GM21717 (cell line): ENCODE data around the gene GNGT1.
A peak's percentile ranks its signal among the peaks of the same experiment; 100 is the strongest.

ENCODE experiments used
- ATAC-seq: cut with Tn5 transposase; IDR thresholded peaks from one replicate; pipeline ENCODE4 v1.9.1; 2021; ENCODE audit warnings: mild to moderate bottlenecking, moderate library complexity; ENCODE audit not compliant: unreplicated experiment

Gene GNGT1

GRCh38 chr7:93938293-93938692 lies 31.9 kb downstream of the GNGT1 start:
- no peak for ATAC-seq

DNA sequence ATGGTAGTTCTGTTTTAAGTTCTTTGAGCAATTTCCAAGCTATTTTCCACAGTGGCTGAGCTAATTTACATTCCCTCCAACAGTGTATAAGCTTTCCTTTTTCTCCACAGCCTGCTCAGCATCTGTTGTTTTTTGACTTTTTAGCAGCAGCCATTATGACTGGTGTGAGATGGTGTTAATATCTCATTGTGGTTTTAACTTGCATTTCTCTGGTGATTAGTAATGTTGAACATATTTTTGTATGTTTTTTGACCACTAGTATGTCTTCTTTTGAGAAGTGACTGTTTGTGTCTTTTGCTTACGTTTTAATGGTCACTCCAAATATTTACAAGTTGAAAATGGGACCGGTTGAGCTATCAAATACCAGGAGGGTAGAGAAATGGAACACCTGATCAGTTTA lies 35.6 kb downstream of the GNGT1 start:
- no peak for ATAC-seq

GRCh38 chr7:93943816-93944540 lies 37.6 kb downstream of the GNGT1 start:
- peak; percentile 77 for ATAC-seq

DNA sequence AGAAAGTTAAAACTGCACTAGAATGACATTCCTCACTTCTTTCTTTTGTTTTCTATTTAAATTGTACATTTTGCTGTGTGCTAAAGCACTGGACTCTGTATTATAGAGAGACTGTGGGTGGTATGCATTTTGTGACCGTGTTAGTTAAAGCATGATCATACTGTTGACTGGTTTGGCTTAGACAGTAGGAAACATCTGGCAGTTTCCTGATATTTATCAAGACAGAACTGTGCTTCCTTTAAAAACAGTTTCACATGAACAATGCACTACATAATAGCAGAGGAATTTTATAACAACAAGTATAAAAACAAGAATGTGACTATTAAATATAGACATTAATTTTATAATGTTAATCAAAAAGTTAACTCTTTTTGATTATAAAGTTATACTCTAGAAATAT lies 38.3 kb downstream of the GNGT1 start:
- ATAC-seq: no peak

- no peak for ATAC-seq
Observed at GRCh38 chr7:93945083-93945482, 38.7 kb downstream of the GNGT1 start.

DNA sequence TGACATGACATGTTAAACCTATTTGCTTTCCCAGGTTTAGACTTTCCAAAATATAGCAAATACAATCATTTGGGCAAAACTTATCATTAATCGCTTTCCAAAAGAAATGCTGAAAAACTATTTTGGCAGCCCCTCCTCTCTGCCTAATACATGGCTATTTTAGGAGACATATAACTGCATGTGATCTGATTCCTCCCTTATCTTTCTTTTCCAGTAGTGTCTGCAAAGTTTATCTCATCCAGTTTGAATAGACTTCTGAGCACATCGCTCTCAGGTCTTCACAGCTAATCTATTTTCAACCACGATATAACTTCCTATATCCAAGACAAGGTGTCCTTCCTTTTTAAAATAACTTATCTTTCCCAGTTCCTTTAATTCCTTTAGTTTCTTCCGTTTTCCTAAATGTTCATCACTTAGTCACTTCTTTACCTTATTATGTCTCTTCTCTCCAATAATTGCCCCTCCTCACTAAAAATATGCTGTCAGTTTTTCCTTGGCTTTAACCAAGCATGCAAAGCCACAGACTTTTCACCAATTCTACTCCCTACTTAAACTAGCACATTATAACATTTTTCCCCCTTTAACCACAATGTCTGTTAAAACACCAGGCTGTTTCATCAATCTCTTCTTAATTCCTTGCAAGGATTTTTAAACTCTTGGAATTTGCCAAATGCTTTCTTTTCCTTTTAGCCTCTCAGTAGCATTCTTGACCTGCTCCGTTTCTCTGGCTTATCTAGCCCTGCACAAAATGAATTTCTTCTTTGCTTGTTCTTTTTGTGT lies 39.6 kb downstream of the GNGT1 start:
- ATAC-seq: no peak

- ATAC-seq: no peak
Observed at GRCh38 chr7:93948106-93948505, 41.7 kb downstream of the GNGT1 start.

DNA sequence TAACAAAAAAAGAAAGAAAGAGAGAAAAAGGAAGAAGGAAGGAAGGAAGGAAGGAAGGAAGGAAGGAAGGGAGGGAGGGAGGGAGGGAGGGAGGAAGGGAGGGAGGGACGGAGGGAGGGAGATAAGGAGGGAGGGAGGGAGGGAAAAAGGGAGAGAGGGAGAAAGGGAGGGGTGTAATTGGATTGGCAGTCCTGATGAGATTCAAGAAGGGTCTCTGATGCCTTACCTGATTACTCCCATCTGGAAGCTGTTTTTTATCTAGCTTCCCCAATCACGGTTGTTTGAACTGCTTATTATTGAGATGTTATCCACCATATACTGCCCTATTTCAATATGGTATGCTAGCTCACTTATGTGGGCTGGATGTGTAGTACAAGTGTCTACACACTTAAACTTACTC lies 42.5 kb downstream of the GNGT1 start:
- no peak for ATAC-seq

GRCh38 chr7:93949423-93949822 lies 43.1 kb downstream of the GNGT1 start:
- ATAC-seq: no peak

GRCh38 chr7:93955304-93955703 lies 48.9 kb downstream of the GNGT1 start:
- ATAC-seq: peak; percentile 82

- ATAC-seq: no peak
Observed at GRCh38 chr7:93957767-93958166, 51.4 kb downstream of the GNGT1 start.

DNA sequence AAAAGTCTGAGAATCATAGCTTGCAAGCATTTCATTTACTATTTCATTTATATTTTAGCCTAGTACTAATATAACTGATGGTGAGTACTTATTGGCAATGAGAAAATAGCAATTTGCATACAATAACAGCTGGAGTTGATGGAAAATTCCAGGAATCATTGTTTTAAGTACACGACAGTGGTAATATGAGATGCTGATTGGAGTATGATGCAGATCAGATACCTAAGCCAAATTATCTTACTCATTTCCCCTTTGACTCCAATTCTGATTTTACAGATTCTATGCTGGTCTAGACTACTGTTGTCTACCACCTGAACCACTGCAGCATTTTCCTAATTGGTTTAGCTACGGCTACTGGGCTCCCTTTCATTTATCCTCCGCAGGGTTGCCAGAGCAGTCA lies 51.8 kb downstream of the GNGT1 start:
- no peak for ATAC-seq

DNA sequence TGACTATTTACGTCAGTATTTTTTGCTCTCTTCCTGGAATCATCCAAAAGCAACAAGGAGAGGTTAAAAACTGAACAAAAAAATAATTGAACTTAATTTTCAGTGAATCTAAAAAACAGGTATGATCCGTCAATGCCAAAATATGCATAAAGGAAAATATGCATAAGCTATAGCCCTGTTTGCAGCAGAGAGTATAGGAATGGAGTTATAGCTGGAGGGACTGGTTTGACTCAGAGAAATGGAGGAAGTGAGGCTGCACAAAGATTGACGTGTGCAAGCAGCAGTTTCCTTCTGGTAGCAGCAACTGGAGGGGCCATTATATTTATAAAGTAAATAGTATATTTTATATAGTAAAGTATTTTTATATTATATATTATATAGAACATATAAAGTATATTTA lies 52.3 kb downstream of the GNGT1 start:
- no peak for ATAC-seq
